ENCODE measurements around the gene B3GALT4.
A peak's percentile ranks its signal among the peaks of the same experiment; 100 is the strongest.

B3GALT4 gene

GRCh38 chr6:33292996-33293682, 16.2 kb downstream of the B3GALT4 start:
- DNase-seq (ENCODE audit: low read depth) = no peak

- DNase-seq (ENCODE audit: low read depth) = no peak
Observed at GRCh38 chr6:33294086-33294823, 17.3 kb downstream of the B3GALT4 start.

GRCh38 chr6:33295621-33296369, 18.9 kb downstream of the B3GALT4 start:
- no peak for DNase-seq (ENCODE audit: low read depth)

- DNase-seq (ENCODE audit: low read depth) = no peak
Observed at GRCh38 chr6:33296797-33297405, 20.0 kb downstream of the B3GALT4 start.

- no peak for DNase-seq (ENCODE audit: low read depth)
Observed at GRCh38 chr6:33297406-33297955, 20.6 kb downstream of the B3GALT4 start.

- DNase-seq (ENCODE audit: low read depth) = no peak
Observed at GRCh38 chr6:33297956-33298772, 21.2 kb downstream of the B3GALT4 start.

GRCh38 chr6:33298773-33299236, 21.9 kb downstream of the B3GALT4 start, which contains the start of gene RGL2:
Gene RGL2 (minus strand): TSS chr6:33298942. CDS start chr6:33298610, 332 bp downstream.
- DNase-seq (ENCODE audit: low read depth) = no peak

GRCh38 chr6:33299237-33299944, 22.5 kb downstream of the B3GALT4 start:
- DNase-seq (ENCODE audit: low read depth) = peak; percentile 86

GRCh38 chr6:33301877-33302276, 25.0 kb downstream of the B3GALT4 start:
- no peak for DNase-seq (ENCODE audit: low read depth)

- no peak for DNase-seq (ENCODE audit: low read depth)
Observed at GRCh38 chr6:33304216-33304615, 27.3 kb downstream of the B3GALT4 start.

- no peak for DNase-seq (ENCODE audit: low read depth)
Observed at GRCh38 chr6:33305052-33305451, 28.1 kb downstream of the B3GALT4 start.

- DNase-seq (ENCODE audit: low read depth) = no peak
Observed at GRCh38 chr6:33306356-33306755, 29.4 kb downstream of the B3GALT4 start.

GRCh38 chr6:33312361-33313104, 35.6 kb downstream of the B3GALT4 start:
- DNase-seq (ENCODE audit: low read depth) = no peak

- no peak for DNase-seq (ENCODE audit: low read depth)
Observed at GRCh38 chr6:33313105-33313708, 36.3 kb downstream of the B3GALT4 start.

- DNase-seq (ENCODE audit: low read depth) = peak; percentile 29
Observed at GRCh38 chr6:33313709-33314514, 37.0 kb downstream of the B3GALT4 start, which contains the start of gene TAPBP. Gene TAPBP (minus strand): TSS chr6:33314078. CDS start chr6:33314041, 37 bp downstream.

- DNase-seq (ENCODE audit: low read depth) = no peak
Observed at GRCh38 chr6:33314515-33314942, 37.6 kb downstream of the B3GALT4 start.

GRCh38 chr6:33314943-33315792, 38.2 kb downstream of the B3GALT4 start:
- DNase-seq (ENCODE audit: low read depth) = no peak

Measured in HS-27A (cell line).